NCI-H1092 (cell line): ENCODE data around the gene BCAR3.
"Not testable (repeated sequence)": the region's sequence is repeated elsewhere in the genome, so short reads cannot be mapped to it uniquely, and the experiment has no call there.

Source experiments
- DNase-seq: peaks from one replicate; lab custom pipeline; 2025; lab: John Stamatoyannopoulos, UW

The BCAR3 gene

DNA sequence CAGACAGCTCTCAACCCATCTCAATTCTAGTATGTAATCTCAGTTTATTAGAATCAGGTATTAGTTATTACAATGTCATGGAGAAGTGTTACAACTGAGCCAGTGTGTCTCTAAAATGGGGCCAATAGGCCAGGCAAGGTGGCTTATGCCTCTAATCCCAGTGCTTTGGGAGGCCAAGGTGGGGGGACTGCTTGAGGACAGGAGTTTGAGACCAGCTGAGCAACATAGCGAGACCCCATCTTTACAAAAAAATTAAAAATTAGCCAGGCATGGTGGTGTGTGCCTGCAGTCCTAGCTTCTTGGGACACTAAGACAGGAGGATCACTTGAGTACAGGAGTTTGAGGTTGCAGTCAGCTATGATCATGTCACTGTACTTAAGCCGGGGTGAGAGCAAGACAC is 104.9 kb downstream of the BCAR3 start:
- DNase-seq: no peak

- peak; percentile 59 for DNase-seq
Measured at GRCh38 chr1:93576346-93576745, 105.3 kb downstream of the BCAR3 start.

GRCh38 chr1:93575621-93576284 is 105.9 kb downstream of the BCAR3 start:
- peak; percentile 34 for DNase-seq

GRCh38 chr1:93574991-93575390 is 106.6 kb downstream of the BCAR3 start:
- no peak for DNase-seq

DNA sequence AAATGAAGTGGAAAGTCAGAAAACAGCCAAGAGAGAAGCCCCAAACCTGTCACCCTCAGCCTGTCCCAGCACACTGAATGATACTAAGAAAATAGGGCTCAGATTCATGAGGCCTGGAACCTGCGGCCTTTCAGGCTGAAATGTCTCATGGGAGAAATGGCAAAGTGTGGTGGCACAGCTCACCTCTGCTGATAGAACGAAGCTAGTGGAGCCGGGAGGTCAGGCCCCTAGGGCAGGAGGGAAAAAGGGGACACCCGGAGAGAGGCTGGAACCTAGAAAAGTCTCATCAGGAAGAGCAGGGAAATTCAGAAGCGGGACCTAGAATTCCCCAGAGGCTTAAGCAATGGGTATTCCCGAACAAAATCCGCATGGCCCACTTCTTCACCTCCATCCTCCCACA is 107.1 kb downstream of the BCAR3 start:
- no peak for DNase-seq

GRCh38 chr1:93573940-93574469 is 107.6 kb downstream of the BCAR3 start:
- peak; percentile 13 for DNase-seq

GRCh38 chr1:93571623-93572310 is 109.9 kb downstream of the BCAR3 start:
- DNase-seq: no peak

- no peak for DNase-seq
Measured at GRCh38 chr1:93569489-93569888, 112.1 kb downstream of the BCAR3 start.

GRCh38 chr1:93567255-93567918 is 114.2 kb downstream of the BCAR3 start:
- DNase-seq: no peak

DNA sequence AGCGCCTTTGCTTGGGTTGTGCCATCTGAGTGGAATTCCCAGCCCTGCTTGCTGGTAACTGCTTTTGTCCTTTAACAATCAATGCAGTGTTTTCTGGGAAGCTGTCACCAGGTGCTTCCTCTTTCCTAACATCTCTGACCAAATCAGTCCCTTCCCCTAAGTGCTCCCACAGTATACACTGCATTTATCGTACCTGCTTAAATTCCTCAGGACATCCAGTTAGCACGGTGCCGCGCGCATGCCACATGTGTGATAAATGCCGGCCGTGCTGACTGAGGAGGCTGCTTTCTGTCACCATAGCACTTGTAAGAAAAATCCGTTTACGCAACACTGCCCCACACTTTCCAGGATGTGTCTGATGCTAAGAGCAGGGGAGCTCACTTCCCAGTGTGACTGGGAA is 115.4 kb downstream of the BCAR3 start:
- DNase-seq: no peak

DNA sequence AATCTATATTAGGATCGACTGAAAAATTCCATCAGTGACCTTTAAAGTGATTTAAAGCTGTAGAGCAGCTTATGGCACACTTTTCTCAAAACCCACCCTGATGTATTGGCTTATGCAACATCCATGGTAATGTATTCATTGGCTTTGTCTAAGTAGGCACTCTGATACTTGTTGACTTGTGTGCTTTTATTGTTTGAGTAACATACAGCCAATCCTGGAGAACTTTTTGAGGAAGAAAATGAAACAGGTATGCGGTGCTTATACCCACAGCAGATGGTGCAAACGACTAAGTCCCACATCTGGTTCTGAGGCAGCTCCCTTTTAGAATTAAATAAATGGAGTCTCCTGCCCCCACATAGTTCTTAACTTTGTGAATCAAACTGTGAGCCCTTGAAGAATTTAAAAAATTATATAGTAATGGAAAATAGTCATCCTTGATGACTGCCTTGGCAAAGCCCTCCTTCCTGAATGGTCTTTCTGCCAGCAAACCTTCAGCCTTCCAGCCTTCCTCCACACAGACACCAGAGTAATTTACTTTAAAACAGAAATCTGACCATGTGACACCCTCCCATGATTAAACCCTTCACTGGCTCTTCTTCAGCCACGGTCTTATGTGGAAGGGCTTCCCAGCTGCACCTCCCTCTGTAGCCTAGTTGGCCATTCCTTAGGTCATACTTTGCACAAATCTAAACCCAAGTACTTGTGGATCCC is 116.0 kb downstream of the BCAR3 start:
- no peak for DNase-seq

- DNase-seq: no peak
Measured at GRCh38 chr1:93559695-93560094, 121.9 kb downstream of the BCAR3 start.

GRCh38 chr1:93559045-93559444 is 122.6 kb downstream of the BCAR3 start:
- no peak for DNase-seq

GRCh38 chr1:93556291-93556690 is 125.3 kb downstream of the BCAR3 start:
- DNase-seq: no peak

- DNase-seq: no peak
Measured at GRCh38 chr1:93554883-93555872, 126.5 kb downstream of the BCAR3 start.

GRCh38 chr1:93553886-93554490 is 127.6 kb downstream of the BCAR3 start:
- not testable (repeated sequence) for DNase-seq

DNA sequence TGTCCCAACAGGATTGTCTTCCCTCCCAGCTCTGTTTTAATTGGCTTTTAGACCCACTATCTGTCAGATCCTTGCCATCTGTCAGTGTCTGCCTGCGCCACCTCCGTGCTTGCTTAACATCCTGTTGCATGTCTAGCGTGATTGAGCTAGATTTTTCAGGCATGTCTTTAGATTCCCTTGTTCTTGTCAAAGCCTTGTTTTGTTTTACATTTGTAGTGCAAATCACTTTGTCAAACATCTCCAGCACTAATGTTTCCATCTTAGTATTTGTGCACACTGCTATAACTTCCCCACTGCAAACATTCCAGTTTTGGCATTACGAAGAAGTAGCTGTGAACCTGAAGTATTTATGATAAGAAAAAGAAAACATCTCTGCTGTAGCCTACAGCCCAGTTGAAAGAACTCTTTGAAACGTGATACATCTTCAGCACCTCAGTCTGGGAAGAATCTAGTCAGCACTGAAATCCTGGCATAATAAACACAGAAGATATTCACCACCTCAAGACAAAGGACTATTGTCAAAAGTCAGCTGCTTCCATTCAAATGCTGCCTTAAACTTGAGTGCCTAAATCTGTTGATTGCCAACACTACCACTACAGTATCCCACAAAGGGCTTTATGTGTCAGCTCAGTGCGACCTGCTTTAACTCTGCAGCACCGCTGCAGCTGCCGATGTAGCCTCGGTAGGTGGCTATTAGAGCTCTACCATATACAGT is 128.7 kb downstream of the BCAR3 start:
- DNase-seq: no peak

DNA sequence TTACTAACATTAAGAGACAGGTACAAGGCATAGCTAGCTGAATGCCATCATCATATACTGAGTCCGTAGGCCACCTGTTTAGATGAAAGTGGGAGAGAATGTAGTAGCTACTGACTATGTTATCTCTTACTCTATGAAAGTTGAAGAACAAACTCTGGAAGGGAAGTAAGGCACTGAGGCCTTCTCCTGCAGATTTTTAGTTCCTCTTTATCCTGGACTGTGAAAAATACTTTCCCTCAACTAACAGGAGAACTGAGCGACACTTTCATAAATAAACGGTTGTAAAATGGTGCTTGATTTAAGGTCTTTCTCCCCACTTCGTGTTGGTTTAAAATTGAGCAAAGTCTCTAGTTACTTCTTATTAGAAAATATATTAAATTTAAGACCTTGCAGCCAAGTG is 131.8 kb downstream of the BCAR3 start:
- no peak for DNase-seq

DNA sequence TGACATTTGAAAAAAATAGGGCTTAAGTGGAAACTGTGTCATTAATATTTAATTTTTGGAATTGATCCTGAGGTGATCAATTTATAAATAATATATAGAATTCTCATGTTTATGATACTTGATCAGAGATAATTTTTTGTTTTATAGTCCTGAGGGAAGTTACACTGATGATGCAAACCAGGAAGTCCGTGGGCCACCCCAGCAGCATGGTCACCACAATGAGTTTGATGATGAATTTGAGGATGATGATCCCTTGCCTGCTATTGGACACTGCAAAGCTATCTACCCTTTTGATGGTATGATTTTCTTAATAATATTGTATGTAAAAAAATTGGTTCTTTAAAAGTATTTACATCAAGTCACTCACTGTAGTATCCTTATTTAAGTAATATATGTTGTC is 132.5 kb downstream of the BCAR3 start:
- DNase-seq: no peak
